DND-41 (cell line): ENCODE measurements around the gene TMEM131L.

Experiments used
- ATAC-seq: fragments of 200-7000 bp; cut with Tn5 transposase; 3 replicates; pipeline ENCODE4 v1.9.1; 2021; ENCODE audit warnings: low read depth; ENCODE audit not compliant: insufficient read depth
- DNase-seq: peaks from one replicate; pipeline ENCODE4 v3.0.0-alpha.2; 2020
- H2AFZ ChIP-seq: 2 replicates; pipeline ENCODE4 v1.6.0; 2012; ENCODE audit warnings: low read depth, low read length
- H3K27ac ChIP-seq: 2 replicates; pipeline ENCODE4 v1.5.1; 2012; ENCODE audit warnings: low read length, inconsistent platforms
- H3K27me3 ChIP-seq: fragments of 200-600 bp; sonication (generic); 2 replicates; pipeline ENCODE4 v1.6.0; 2012; ENCODE audit warnings: low read length, mild to moderate bottlenecking, inconsistent platforms; ENCODE audit not compliant: insufficient read depth, poor library complexity
- H3K36me3 ChIP-seq: 2 replicates; pipeline ENCODE4 v1.5.1; 2012; ENCODE audit warnings: low read length, inconsistent platforms; ENCODE audit not compliant: insufficient read depth
- H3K4me1 ChIP-seq: 2 replicates; pipeline ENCODE4 v1.5.1; 2012; ENCODE audit warnings: mild to moderate bottlenecking, low read length; ENCODE audit not compliant: insufficient read depth
- H3K4me2 ChIP-seq: 2 replicates; pipeline ENCODE4 v1.6.0; 2012; ENCODE audit warnings: mild to moderate bottlenecking, moderate library complexity, low read length, inconsistent platforms; ENCODE audit not compliant: insufficient read depth
- H3K4me3 ChIP-seq, 2 experiments: fragments of 200-600 bp in 1 of 2; shearing (Covaris generic) in 1 of 2; 2 replicates each; pipeline ENCODE4 v1.5.1; 2012 to 2016; ENCODE audit warnings: inconsistent platforms in 2 of 2, low read length in 2 of 2, mild to moderate bottlenecking in 2 of 2, low read depth in 1 of 2, moderate library complexity in 1 of 2
- H3K79me2 ChIP-seq: 2 replicates; pipeline ENCODE4 v1.6.0; 2012; ENCODE audit warnings: low read length, inconsistent platforms; ENCODE audit not compliant: insufficient read depth
- H3K9ac ChIP-seq: 2 replicates; pipeline ENCODE4 v1.6.0; 2012; ENCODE audit warnings: low read depth, mild to moderate bottlenecking, inconsistent platforms, low read length, moderate library complexity
- H3K9me3 ChIP-seq: 2 replicates; pipeline ENCODE4 v1.5.1; 2012; ENCODE audit warnings: low read length, moderate library complexity, mild to moderate bottlenecking, inconsistent platforms; ENCODE audit not compliant: insufficient read depth, severe bottlenecking
- H4K20me1 ChIP-seq: 2 replicates; pipeline ENCODE4 v1.6.0; 2012; ENCODE audit warnings: low read length; ENCODE audit not compliant: insufficient read depth
- EZH2 ChIP-seq: IDR thresholded peaks from 3 replicates; pipeline ENCODE4 v1.6.1; 2012; ENCODE audit warnings: borderline replicate concordance, low read depth, mild to moderate bottlenecking, moderate library complexity, low read length, inconsistent platforms; ENCODE audit not compliant: severe bottlenecking
- TF ChIP-seq, protein P1 (sequence below): IDR thresholded peaks from 2 replicates; pipeline ENCODE4 v1.5.1; 2012; ENCODE audit warnings: borderline replicate concordance, low read length, moderate library complexity, mild to moderate bottlenecking; ENCODE audit not compliant: poor library complexity, severe bottlenecking; ENCODE audit errors: extremely low read depth

TMEM131L gene

DNA sequence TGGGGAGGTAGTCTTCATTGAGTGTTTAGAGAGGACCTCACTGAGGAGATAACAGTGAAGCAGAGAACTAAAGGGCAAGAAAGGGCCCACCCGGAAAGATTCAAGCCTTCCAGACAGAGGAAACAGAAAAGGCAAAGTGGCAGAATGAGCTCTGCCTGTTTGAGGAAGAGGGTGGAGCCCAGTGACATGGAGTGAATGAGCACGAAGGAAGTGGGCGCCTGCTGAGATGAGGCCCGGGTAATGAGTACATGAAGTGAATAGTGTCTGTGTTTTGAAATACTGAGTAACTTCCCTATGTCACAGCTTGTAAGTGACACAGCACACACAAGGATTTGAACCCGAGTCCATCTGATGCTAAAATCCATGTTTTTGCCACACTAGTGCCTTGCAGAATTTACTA, 185.4 kb downstream of the TMEM131L start:
- Histone ChIP-seq H3K4me3 (no peak overlapping the region), H3K79me2 (no peaks in the 10 kb centered on the region), H3K4me1 (peaks cover 23% of the 10 kb centered on the region), H3K9me3 (no peaks in the 10 kb centered on the region), H3K27me3 (no peaks in the 10 kb centered on the region), H4K20me1 (no peaks in the 10 kb centered on the region), H3K36me3 (no peaks in the 10 kb centered on the region), H2AFZ (peak overlapping the region; percentile 67), H3K4me2 (no peak overlapping the region), H3K9ac (no peak overlapping the region), H3K27ac (peak overlapping the region; percentile 58)
- TF ChIP-seq, protein P1, sequence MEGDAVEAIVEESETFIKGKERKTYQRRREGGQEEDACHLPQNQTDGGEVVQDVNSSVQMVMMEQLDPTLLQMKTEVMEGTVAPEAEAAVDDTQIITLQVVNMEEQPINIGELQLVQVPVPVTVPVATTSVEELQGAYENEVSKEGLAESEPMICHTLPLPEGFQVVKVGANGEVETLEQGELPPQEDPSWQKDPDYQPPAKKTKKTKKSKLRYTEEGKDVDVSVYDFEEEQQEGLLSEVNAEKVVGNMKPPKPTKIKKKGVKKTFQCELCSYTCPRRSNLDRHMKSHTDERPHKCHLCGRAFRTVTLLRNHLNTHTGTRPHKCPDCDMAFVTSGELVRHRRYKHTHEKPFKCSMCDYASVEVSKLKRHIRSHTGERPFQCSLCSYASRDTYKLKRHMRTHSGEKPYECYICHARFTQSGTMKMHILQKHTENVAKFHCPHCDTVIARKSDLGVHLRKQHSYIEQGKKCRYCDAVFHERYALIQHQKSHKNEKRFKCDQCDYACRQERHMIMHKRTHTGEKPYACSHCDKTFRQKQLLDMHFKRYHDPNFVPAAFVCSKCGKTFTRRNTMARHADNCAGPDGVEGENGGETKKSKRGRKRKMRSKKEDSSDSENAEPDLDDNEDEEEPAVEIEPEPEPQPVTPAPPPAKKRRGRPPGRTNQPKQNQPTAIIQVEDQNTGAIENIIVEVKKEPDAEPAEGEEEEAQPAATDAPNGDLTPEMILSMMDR, result no peak
- TF ChIP-seq EZH2, result no peak
- DNase-seq (peak; percentile 68), ATAC-seq (peak; percentile 92)

DNA sequence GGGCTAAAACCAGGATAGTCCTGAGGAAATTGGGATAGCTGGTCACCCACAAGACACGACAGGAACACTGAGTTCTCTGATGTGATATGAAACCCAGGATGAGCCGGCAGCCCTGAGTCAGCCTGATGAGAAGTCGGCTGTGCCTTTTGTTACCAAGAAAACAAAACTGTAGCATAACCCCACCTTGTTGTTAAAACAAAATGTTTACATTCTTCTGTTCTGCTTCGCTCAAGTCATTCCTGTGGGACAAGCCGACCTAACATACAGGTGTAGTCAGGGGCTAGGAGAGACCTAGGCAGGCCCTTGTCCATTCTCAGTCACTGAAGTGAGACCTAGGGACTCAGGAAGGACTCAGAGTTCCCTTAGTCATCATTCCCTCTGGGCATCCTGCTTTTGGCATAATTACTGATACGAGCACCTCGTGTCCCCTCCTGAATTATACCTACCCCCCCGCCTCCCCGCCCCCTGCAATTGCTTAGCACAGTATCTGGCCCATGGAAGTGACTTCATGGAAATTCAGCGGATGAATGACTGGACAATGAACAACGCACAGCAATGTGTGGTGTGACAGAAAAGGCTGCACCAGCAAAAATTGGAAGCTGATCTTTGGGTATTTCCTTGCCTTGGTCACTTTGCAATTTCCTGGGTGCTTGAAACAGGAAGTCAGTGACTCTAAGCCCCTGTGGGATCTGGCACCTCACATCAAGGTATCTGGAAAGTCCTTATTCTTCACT, 186.1 kb downstream of the TMEM131L start:
- Histone ChIP-seq H3K4me2 (no peak overlapping the region), H3K79me2 (no peaks in the 10 kb centered on the region), H3K9me3 (no peaks in the 10 kb centered on the region), H3K27me3 (no peaks in the 10 kb centered on the region), H4K20me1 (no peaks in the 10 kb centered on the region), H3K4me1 (peaks cover 23% of the 10 kb centered on the region), H3K27ac (peak overlapping the region; percentile 58), H3K36me3 (no peaks in the 10 kb centered on the region), H3K4me3 (no peak overlapping the region), H3K9ac (no peak overlapping the region), H2AFZ (peak overlapping the region; percentile 67)
- ATAC-seq (no peak), DNase-seq (no peak)
- TF ChIP-seq, protein P1, result no peak
- no peak for TF ChIP-seq EZH2

DNA sequence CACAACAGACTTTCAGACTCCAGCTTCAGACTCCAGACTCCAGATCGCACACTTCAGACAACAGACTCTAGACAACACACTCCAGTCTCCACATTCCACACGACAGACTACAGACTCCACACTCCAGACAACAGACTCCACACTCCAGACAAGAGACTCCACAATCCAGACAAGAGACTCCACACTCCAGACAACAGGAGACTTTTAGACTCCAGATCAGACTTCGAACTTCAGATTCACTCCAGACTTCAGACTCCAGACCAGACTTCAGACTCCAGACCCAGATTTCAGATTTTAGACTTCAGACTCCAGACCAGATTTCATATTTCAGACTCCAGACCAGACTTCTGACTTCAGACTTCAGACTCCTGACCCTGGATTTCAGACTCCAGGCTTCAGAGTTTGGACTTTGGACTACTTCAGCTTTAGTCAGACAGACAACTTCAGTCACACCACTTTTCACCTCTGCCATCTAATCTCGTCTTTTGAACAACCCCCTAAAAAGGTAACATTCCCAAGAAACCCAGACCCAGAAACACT, 188.9 kb downstream of the TMEM131L start:
- H4K20me1 ChIP-seq, result no peaks in the 10 kb centered on the region
- no peak overlapping the region for H3K9ac ChIP-seq
- H3K9me3 ChIP-seq, result no peaks in the 10 kb centered on the region
- no peak for TF ChIP-seq EZH2
- TF ChIP-seq, protein P1, result no peak
- no peaks in the 10 kb centered on the region for H3K27me3 ChIP-seq
- peaks cover 19% of the 10 kb centered on the region for H3K4me1 ChIP-seq
- no peak overlapping the region for H3K4me3 ChIP-seq
- no peak for DNase-seq
- H3K79me2 ChIP-seq, result no peaks in the 10 kb centered on the region
- no peak overlapping the region for H2AFZ ChIP-seq
- no peak overlapping the region for H3K27ac ChIP-seq
- no peaks in the 10 kb centered on the region for H3K36me3 ChIP-seq
- H3K4me2 ChIP-seq, result no peak overlapping the region
- no peak for ATAC-seq
